ENCODE measurements around the gene KCTD4.
"Not testable (repeated sequence)": the region's sequence is repeated elsewhere in the genome, so short reads cannot be mapped to it uniquely, and the experiment has no call there.

Gene KCTD4

DNA sequence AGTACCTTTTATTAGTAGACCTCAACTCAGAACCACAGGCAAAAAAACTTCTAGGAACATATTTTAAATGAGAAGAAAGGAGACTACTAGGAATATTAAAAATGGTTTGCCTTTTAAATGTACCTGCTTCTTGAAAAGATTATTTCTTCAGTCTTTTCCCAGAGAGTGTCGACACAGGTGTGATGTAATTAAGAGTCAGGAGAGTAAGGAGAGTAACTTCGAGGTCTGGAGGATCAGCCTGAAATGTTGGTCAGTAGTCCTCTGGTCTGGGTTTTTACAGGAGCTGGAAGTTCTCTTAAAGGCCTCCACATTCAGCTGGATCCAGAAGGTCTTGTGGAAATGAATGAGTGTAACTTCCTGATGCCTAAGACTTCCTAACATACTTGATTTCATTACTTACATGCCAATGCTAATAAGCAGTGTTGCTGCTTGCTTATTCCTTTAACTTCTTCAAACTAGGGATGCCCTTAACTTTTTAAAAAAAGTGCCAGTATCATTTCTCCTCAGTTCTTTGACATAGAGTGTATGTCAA is at the start of gene KCTD4:
Gene KCTD4, minus strand, starts transcription at position 345 of the 532 bp plus-strand sequence. CDS start 6,478 bp downstream, outside the sequence.
- DNase-seq (ENCODE audit: low read depth in 3 of 3) = no peak

DNA sequence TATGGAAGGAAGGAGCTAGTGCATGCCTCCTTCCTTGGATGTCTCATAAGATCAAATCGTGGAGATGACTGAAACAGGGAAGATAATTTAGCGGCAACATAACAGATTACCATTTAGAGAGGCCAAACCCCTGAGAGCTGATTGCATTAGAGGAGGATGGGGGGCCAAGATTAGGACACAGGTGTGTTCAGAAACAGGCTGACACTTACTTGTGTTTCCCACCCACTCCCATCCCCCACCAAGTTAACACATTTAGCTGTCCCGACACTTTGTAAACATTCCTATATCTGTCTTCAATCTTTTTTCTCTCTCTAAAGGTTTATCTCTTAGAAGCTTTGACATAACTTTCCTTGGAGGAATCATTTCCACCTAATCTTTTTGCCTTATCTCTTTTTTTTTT is 48.8 kb upstream of the KCTD4 start:
- DNase-seq (ENCODE audit: low read depth in 3 of 3) = no peak

DNA sequence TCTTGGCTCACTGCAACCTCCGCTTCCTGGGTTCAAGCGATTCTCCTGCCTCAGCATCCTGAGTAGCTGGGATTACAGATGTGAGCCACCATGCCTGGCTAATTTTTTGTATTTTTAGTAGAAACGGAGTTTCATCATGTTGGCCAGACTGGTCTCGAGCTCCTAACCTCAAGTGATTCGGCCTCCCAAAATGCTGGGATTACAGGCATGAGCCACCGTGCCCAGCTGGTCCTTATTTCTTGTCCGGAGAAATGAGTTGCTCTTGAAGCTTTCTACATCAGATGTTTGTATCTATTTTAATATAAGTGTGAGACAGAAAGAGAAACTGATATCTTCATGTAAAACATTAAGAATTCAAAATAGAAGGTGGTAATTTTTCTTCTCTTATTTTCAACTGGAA is 43.9 kb upstream of the KCTD4 start:
- DNase-seq (ENCODE audit: low read depth in 3 of 3) = not testable (repeated sequence)

DNA sequence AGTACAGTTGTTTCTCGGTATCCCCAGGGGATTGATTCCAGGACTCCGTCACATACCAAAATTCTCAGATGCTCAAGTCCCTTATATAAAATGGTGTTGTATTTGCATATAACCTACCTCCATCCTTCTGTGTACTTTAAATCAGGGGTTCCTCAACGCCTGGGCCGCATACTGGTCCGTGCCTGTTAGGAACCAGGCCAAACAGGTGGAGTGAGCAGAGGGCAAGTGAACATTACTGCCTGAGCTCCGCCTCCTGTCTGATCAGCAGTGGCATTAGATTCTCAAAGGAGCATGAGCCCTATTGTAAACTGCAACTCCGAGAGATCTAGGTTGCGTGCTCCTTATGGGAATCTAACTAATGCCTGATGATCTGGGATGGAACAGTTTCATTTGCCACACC is 42.2 kb upstream of the KCTD4 start:
- DNase-seq (ENCODE audit: low read depth in 3 of 3) = no peak

DNA sequence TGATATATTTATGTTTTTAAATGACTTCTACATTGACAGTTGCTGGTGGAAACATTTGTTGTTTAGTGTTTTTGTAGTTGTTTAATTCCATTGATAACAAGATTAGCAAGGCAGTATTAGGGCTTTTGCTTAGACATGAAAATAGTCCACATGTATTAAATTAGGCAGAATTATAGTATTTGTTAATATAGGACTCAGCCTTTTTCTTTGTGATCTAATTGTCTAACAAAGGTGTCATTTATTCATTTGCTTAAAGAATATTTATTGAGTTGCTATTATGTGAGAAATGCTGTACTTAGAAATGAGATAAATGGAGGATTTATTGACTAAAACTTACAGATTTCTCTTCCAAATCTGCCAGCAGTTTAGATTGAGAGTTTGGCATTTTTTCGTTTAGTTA is 41.7 kb upstream of the KCTD4 start:
- DNase-seq (ENCODE audit: low read depth in 3 of 3) = no peak

DNA sequence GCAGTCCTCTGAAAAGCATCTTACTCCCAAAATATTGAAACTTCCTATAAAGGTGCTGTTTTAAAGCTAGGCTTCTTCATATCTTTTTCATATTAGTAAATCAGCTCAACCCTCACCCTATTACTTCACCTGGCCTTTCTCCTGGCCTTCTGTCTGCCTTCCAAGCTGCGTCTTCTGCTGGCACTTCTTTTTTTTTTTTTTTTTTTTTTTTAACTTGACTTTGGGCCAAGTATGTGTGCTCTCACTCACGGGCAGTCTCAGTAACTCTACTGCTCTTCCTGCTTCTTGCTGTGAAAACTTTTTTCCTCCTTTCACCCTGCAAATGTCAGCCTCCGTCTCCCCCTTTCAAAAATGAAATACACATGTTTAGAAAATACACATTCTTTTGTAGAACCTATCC is 41.2 kb upstream of the KCTD4 start:
- DNase-seq (ENCODE audit: low read depth in 3 of 3) = no peak

DNA sequence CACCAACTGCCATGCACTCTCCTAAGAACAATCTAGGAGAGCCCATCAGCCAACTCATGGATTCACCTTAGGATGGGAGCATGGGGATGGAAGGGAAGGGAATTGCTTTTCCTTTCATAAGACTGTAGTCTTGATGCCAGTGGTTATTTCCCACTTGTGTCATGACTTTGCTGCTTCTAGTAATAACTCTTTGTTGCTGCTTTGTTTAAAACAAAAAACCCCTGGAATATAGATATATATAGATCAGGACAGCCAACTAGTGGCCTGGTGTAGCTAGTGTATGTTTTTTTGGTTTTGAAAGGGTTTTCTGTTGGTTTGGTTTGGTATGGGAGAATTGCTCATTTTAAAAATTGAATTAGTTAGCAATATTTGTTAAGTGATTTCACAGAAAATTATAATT is 39.3 kb upstream of the KCTD4 start:
- no peak for DNase-seq (ENCODE audit: low read depth in 3 of 3)

DNA sequence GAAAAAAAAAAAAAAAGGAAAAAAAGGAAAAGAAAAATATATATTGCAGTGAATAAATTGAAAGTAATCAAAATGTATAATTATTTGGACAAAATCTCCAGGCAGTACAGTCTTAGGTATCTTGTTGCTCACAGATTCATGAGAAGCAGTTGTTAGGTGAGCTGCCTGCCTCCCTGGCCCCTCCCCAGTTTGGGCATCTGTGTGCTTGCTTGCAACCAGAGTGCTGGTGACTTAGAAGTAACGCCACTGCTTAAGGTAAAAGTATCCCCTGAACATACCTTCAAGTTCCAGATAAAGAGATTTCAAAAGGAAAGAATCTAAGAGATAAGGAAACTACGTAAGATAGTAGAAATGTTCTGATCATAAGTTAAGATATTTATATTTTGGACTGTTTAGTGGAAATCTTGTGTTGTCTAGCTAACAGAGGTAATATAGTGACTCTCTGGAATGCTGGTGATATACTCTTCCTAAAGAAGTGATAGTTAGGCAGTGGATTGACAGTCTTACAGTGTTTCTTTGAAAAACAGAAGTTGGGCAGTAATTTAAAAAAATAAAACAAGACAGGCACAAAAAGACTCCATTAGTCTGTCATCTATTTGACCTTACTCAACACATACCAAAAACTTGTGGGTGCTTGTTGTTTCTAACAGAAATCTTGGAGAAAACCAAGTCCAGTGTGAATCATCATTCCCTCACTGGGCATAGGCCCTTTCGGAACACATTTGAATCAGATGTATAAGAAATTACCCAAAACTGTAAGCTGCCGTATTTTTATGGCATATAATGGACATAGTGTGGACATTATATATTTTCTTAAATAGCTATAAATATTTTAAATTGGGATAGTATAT is 38.3 kb upstream of the KCTD4 start:
- no peak for DNase-seq (ENCODE audit: low read depth in 3 of 3)

DNA sequence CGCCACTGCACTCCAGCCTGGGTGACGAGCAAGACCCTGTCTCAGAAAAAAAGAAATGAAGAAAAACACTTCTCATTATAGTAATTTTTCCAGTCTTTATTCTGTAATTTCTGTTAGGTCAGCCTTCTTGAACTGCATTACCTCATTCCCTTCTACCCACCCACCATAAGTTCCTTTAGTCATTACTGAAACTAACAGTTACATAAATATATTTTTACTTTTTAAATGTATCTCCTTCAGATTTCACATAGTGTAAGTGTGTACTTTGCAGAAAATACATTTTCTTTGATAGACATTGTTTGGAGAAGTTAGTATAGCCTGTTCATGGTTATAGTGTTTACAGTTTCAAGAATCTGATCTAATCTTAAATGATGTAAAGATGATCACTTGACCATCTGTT is 31.7 kb upstream of the KCTD4 start:
- DNase-seq (ENCODE audit: low read depth in 3 of 3) = no peak

DNA sequence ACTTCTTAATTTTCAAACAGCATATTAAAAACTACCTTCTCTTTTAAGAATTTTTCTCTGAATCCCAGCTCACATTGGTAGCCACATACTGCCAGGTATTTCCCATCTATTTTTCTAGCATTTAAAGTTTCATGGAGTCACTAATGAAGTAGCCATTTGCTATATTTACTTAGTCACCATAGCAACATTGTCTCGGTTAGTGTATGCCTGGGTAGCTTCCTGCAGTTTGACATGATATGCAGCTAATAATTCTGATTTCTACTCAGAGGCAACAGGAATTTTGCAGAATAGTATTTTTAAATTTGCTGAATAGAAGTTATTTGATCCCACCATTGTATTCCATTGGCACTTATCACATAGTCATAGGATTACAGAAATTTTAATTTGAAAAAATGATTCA is 30.9 kb upstream of the KCTD4 start:
- no peak for DNase-seq (ENCODE audit: low read depth in 3 of 3)

DNA sequence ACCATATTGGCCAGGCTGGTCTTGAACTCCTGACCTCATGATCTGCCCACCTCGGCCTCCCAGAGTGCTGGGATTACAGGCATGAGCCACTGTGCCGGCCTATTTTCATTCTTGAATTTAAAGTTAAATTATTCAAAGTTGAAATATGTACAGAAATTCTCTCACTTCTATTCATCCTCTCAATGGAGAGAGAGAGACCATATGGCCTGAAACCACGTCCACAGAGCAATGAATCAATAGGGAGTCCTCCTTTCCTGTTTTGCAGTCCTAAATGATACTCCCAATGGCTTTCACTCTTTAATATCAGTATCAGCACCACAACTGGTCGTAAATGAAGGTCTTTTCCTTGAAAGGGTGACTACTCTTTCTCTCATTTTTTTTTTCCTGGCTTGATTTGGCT is 30.5 kb upstream of the KCTD4 start:
- DNase-seq (ENCODE audit: low read depth in 3 of 3) = no peak

DNA sequence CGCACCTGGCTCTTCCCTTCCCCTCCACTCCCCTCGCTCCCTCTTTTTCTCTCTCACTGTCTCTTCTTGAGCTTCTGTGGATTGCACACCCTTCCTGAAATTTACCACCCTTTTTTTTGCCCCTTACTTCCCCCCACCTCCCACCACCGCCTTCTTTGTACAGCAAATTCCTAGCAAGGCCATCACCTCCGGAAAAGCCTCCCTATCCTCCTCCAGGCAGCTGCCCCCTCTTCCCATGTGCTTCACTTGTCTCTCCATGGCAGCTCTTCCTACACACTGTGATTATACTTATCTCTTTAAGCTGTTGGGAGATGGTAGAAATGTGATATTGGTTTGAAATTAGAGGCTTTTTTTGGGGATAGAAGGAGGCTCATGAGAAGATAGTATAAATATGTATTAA is 28.3 kb upstream of the KCTD4 start:
- no peak for DNase-seq (ENCODE audit: low read depth in 3 of 3)

DNA sequence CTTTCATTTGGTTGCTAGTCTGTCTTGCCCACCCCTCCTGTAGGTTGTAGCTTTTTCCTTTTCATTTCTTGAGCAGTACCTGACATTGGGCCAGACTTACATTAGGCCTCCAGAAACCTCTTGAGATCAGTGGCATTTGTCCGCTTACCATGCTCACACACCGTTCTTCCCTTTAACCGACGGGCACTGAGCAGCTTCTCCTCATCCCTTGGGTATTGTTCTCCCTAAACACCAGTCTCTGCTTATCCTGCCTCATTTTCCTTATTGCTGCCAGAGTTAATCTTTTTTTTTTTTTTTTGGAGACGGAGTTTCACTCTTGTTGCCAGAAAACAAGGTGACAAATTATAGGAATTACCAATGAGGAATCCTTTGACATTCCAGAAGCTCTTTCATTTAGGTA is 27.2 kb upstream of the KCTD4 start:
- no peak for DNase-seq (ENCODE audit: low read depth in 3 of 3)

DNA sequence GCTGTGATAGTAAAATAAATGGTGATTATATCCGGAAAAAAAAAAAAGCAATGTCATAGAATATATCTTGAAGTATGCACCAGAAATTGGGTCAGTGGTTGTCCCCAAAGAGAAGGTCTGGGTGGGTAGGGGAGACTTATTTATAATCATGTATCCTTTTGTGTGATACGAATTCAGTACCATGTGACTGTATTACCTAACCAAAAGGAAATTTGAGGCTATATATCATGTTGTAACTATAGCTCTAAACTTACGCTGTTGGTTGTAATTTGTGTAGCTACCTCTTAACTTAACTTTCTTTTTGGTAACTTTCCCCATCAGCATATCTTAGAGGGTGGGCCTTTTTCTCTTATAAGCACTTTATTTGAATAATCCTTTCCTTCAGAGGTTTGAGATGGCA is 25.2 kb upstream of the KCTD4 start:
- DNase-seq (ENCODE audit: low read depth in 3 of 3) = no peak

DNA sequence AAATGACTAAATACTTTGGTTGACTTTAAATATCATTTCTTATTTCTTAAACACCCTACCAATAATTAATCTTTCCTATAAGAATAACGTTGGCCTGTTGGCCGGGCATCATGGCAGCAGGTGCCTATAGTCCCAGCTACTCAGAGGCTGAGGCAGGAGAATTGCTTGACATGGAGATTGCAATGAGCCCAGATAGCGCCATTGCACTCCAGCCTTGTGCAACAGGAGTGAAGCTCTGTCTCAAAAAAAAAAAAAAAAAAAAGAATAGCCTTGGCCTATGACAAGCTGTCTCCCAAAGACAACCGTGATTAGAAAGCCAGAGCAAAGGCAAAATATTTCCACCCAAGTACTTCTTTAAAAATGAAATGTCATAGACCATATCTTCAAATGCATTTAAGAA is 24.5 kb upstream of the KCTD4 start:
- DNase-seq (ENCODE audit: low read depth in 3 of 3) = no peak

DNA sequence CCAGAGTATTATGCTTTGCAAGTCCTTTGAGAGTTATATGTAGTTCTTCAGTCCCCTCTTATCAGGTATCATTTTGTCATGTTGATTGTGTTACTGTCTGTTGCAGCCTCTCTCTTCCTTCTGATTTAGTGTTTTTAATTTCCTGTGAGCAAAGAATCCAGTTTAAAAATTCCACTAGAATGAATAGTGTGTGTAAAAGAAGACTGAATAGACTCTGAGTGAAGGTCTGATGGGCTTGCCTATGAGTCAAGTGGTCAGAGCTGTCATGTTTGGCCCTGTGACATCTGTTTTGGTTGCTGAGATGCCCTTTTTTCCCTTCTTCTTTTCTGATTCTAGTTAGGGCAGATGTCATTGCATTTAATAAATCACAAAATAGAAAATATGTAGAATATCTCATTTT is 23.3 kb upstream of the KCTD4 start:
- DNase-seq (ENCODE audit: low read depth in 3 of 3) = no peak

DNA sequence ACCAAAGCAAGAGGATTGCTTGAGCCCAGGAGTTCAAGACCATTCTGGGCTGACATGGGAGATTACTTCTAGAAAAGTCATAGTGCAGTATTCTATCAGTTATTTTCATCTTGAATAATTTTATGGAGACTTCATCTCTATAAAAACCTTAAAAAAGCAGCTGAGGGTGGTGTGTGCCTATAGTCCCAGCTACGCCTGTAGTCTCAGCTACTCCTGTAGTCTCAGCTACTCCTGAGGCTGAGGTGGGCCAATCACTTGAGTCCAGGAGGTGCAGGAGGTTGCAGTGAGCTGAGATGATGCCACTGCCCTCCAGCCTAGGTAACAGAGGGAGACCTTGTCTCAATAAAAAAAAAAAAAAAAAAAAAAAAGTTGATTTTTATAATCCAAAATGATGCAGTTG is 22.1 kb upstream of the KCTD4 start:
- DNase-seq (ENCODE audit: low read depth in 3 of 3) = no peak

DNA sequence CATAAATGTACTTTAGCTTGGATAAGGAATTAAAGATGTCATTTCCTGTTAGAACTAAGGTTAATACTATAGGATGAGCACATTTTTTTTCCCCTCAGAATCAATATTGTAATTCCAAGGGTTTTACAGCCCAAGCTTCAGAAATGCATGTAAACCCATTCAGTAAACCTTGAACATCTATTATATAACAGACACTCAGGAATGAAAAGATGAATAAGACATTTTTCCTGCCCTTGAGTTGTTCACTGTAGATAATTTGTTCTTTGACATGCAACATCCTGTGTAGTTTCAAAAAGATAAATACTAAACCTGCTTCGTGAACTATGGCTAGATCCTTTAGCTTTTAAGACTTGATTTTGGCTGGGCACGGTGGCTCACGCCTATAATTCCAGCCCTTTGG is 21.7 kb upstream of the KCTD4 start:
- DNase-seq (ENCODE audit: low read depth in 3 of 3) = no peak

DNA sequence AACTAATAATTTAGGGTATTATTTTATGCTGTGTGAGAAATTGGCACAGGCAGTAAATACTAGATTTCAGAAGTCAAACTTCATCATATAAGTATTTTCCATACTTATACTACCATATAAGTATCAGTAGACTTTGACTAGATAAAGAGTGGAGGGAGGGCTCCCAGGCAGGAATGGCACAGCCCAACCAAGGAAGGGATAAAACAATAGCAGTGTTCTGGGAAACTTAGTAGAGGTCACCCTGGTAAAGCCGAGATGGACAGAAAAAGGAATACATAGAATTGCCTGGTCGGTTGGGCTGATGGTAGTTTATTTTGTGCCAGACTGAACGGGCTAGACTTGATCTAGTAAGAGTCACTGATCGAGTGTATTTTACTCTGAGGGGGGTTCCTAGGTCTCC is 19.6 kb upstream of the KCTD4 start:
- no peak for DNase-seq (ENCODE audit: low read depth in 3 of 3)

DNA sequence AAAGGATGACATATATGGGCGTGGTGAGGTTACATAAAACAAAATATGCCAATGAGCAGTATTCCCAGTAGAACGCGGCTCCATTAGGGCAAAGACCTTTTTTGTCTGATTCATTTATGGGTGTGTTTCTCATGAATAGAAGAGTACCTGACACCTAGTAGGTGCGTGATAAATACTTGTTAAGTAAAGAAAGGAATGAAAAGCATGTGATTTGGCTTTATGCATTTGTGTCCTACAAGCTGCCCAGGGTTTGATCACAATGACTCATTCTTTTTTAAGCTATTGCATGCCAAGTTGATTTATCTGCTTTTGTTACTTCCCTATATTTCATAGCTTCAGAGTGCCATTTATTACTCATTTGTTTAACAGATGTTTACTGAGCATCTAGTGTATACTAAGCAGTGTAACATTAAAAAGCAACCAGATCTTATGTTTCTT is 19.1 kb upstream of the KCTD4 start:
- DNase-seq (ENCODE audit: low read depth in 3 of 3) = no peak

DNA sequence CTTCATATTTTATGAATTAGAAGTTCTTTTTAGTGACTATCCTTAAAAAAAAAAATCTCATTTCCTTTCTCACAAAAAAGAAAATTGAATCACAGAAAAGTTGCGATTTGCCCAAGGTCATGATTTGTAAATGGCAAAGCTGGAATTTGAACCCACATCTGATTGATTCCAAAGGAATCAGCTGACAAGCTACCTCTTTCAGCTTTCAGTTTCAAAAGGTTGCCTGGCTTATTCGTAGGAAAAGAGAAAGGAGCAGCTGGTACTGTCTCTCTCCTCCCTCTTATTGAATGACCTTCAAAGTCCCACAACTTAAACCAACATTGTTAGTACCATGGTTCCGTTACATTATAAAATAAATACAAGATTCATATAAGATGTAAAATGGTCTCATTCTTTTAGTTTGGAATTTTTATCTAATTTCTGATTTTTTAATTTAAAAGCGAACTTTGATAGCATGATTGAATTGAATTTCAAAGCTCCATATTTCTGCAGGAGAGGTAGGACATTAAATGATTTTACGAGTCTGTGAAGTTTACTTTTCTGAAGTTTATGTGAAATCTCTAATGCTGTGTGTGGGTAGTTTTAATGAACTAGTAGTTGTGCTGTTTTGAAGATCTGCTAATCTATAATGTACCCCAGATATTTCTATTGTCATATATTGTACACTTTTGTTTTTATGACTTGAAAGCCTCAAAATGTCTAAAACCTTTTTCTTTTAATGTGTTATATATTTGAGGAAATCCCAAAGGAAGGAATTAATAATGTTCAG is 18.5 kb upstream of the KCTD4 start:
- no peak for DNase-seq (ENCODE audit: low read depth in 3 of 3)

DNA sequence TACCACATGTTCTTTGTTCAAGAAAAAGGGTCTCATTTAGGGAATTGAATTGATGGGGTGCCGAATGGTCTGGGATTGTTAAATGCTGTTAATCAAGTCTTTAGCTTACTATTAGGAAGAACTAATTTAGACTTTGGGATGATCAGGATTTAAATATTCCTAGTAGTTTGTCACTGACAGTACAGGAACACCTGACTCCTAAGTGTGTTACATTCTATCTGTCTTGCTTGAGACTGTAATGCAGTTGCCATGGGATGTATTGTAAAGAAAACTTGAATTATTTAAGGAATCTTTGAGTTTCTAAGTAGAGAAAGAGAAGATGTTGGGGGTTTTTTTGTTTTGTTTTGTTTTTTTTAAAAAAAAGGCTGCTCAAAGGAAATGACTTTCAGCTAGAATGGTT is 17.8 kb upstream of the KCTD4 start:
- no peak for DNase-seq (ENCODE audit: low read depth in 3 of 3)

DNA sequence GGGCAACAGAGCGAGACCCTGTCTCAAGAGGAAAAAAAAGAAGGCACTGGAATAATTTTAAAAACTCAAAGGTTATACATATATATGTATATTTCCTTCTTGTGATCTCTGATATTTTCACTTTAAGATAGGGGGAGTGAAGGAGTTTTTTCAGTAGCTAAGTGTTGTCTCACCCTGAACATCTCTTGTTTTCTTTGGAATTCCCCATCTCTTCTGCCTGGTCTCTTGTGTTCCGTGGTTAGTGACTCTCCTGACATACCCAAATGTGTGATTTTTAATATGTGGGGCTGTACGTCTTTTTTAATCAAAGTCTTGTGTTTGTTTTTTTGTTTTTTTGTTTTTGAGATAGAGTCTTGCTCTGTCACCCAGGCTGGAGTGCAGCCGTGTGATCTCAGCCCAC is 15.3 kb upstream of the KCTD4 start:
- DNase-seq (ENCODE audit: low read depth in 3 of 3) = no peak

Data from stimulated activated CD4-positive, alpha-beta T cell treated with anti-CD3 and anti-CD28 coated beads, TNF-alpha, amount 100 ng/mL, for 4 hours (primary cell).